OCI-LY1 (cell line): Measurements from ENCODE around the gene POT1.

ENCODE experiments used
- H2AFZ ChIP-seq: fragments of 200-600 bp; sonication (generic), shearing (Covaris generic); 2 replicates; pipeline ENCODE4 v1.6.0; 2014; ENCODE audit warnings: antibody characterized with exemption, mild to moderate bottlenecking, low read length
- H3F3A ChIP-seq: fragments of 200-600 bp; sonication (generic), shearing (Covaris generic); 2 replicates; pipeline ENCODE4 v1.6.0; 2014; ENCODE audit warnings: mild to moderate bottlenecking, antibody characterized with exemption, low read length, moderate library complexity; ENCODE audit not compliant: insufficient read depth
- H3K27ac ChIP-seq: fragments of 200-600 bp; sonication (generic); 2 replicates; pipeline ENCODE4 v1.5.1; 2014; ENCODE audit warnings: low read length, mixed run types, mild to moderate bottlenecking, low read depth; ENCODE audit not compliant: poor library complexity, severe bottlenecking
- H3K27me3 ChIP-seq: fragments of 200-600 bp; sonication (generic); 2 replicates; pipeline ENCODE4 v1.6.0; 2014; ENCODE audit warnings: antibody characterized with exemption, mild to moderate bottlenecking, low read length, moderate library complexity; ENCODE audit not compliant: insufficient read depth
- H3K36me3 ChIP-seq: fragments of 200-600 bp; sonication (generic); 2 replicates; pipeline ENCODE4 v1.6.1; 2014; ENCODE audit warnings: mild to moderate bottlenecking, antibody characterized with exemption, low read length, moderate library complexity, mixed read lengths; ENCODE audit not compliant: insufficient read depth
- H3K4me1 ChIP-seq: fragments of 200-600 bp; sonication (generic); 2 replicates; pipeline ENCODE4 v1.5.1; 2014; ENCODE audit warnings: mild to moderate bottlenecking, low read length, moderate library complexity; ENCODE audit not compliant: insufficient read depth, severe bottlenecking
- H3K4me2 ChIP-seq: fragments of 200-600 bp; sonication (generic), shearing (Covaris generic); 2 replicates; pipeline ENCODE4 v1.6.1; 2014; ENCODE audit warnings: low read length
- H3K4me3 ChIP-seq: fragments of 200-600 bp; sonication (generic); 2 replicates; pipeline ENCODE4 v1.5.1; 2014; ENCODE audit warnings: low read length, low read depth, mild to moderate bottlenecking, mixed read lengths; ENCODE audit not compliant: poor library complexity, severe bottlenecking
- H3K79me2 ChIP-seq: fragments of 200-600 bp; shearing (Covaris generic); 2 replicates; pipeline ENCODE4 v1.6.1; 2016; ENCODE audit warnings: mixed run types, low read length, mixed read lengths; ENCODE audit not compliant: insufficient read depth
- H3K9ac ChIP-seq: fragments of 200-600 bp; sonication (generic), shearing (Covaris generic); 2 replicates; pipeline ENCODE4 v1.6.1; 2014; ENCODE audit warnings: mild to moderate bottlenecking, low read length, mixed read lengths
- H3K9me2 ChIP-seq: fragments of 200-600 bp; sonication (generic), shearing (Covaris generic); 2 replicates; pipeline ENCODE4 v1.6.1; 2014; ENCODE audit warnings: low read depth, mild to moderate bottlenecking, low read length, mixed read lengths
- H3K9me3 ChIP-seq: fragments of 200-600 bp; shearing (Covaris generic); 2 replicates; pipeline ENCODE4 v1.6.1; 2014; ENCODE audit warnings: low read length, mixed read lengths
- H4K20me1 ChIP-seq: fragments of 200-600 bp; sonication (generic), shearing (Covaris generic); 2 replicates; pipeline ENCODE4 v1.6.0; 2016; ENCODE audit warnings: mild to moderate bottlenecking, low read length; ENCODE audit not compliant: insufficient read depth
- EZH2 ChIP-seq: fragments of 200-600 bp; sonication (generic), shearing (Covaris generic); IDR thresholded peaks from 2 replicates; pipeline ENCODE4 v1.8.0; 2017; ENCODE audit warnings: borderline replicate concordance, mixed run types, mild to moderate bottlenecking, antibody characterized with exemption, low read length, moderate library complexity, mixed read lengths
- TF ChIP-seq, protein P1 (sequence below): fragments of 200-600 bp; sonication (generic), shearing (Covaris generic); IDR thresholded peaks from 2 replicates; pipeline ENCODE4 v1.5.1; 2017; ENCODE audit warnings: mild to moderate bottlenecking, antibody characterized with exemption, low read length, moderate library complexity, mixed read lengths

The POT1 gene

DNA sequence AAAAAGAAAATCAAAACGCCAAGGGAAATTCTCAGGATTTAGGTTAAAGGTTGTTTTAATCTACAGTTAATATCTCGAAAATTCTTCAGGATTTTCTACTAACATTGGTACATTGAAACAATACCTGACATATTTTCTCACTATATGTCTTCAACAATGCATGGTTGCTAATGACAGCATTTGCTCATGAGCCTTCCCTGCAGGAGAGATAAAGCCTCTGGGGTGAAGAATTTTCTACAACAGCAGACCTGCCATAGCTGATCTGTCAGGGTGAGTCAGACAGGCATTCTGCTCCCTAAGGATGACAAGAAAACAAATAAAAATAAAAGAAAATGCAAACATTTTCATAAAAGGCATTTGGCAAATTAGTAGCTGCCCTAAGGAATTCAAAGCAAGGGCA, 152.4 kb downstream of the POT1 start:
- Histone ChIP-seq H3K4me2 (no peak overlapping the region), H3F3A (no peaks in the 10 kb centered on the region), H2AFZ (no peak overlapping the region), H3K9ac (no peak overlapping the region), H3K27me3 (no peaks in the 10 kb centered on the region), H3K79me2 (no peaks in the 10 kb centered on the region), H3K4me1 (no peaks in the 10 kb centered on the region), H4K20me1 (no peaks in the 10 kb centered on the region), H3K9me2 (no peaks in the 10 kb centered on the region), H3K9me3 (no peaks in the 10 kb centered on the region), H3K27ac (no peak overlapping the region), H3K36me3 (no peaks in the 10 kb centered on the region), H3K4me3 (no peak overlapping the region)
- TF ChIP-seq EZH2: no peak
- TF ChIP-seq, protein P1, sequence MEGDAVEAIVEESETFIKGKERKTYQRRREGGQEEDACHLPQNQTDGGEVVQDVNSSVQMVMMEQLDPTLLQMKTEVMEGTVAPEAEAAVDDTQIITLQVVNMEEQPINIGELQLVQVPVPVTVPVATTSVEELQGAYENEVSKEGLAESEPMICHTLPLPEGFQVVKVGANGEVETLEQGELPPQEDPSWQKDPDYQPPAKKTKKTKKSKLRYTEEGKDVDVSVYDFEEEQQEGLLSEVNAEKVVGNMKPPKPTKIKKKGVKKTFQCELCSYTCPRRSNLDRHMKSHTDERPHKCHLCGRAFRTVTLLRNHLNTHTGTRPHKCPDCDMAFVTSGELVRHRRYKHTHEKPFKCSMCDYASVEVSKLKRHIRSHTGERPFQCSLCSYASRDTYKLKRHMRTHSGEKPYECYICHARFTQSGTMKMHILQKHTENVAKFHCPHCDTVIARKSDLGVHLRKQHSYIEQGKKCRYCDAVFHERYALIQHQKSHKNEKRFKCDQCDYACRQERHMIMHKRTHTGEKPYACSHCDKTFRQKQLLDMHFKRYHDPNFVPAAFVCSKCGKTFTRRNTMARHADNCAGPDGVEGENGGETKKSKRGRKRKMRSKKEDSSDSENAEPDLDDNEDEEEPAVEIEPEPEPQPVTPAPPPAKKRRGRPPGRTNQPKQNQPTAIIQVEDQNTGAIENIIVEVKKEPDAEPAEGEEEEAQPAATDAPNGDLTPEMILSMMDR: no peak

DNA sequence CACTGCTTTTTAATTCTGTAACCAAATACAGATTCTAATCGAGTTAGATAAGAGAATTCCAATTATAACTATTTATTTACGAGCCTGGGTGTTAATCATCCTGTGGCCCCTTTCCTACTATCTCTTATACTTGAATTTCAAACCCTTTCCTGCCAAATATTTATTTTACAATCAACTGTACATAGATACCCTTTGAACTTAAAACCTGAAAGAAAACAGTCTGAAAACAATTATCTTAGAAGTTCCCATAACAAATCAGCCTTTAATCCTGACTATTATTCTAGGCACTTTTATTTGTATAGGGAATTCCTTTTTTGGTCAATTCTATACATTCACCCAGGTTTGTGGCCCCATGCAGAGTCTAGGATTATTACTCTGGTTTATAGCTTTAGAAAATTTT, 153.5 kb downstream of the POT1 start:
- Histone ChIP-seq H3K4me3 (no peak overlapping the region), H3F3A (no peaks in the 10 kb centered on the region), H3K27me3 (no peaks in the 10 kb centered on the region), H3K79me2 (no peaks in the 10 kb centered on the region), H3K9ac (no peak overlapping the region), H4K20me1 (no peaks in the 10 kb centered on the region), H3K27ac (no peak overlapping the region), H3K9me3 (no peaks in the 10 kb centered on the region), H2AFZ (no peak overlapping the region), H3K4me2 (no peak overlapping the region), H3K36me3 (no peaks in the 10 kb centered on the region), H3K9me2 (no peaks in the 10 kb centered on the region), H3K4me1 (no peaks in the 10 kb centered on the region)
- TF ChIP-seq, protein P1: no peak
- no peak for TF ChIP-seq EZH2

DNA sequence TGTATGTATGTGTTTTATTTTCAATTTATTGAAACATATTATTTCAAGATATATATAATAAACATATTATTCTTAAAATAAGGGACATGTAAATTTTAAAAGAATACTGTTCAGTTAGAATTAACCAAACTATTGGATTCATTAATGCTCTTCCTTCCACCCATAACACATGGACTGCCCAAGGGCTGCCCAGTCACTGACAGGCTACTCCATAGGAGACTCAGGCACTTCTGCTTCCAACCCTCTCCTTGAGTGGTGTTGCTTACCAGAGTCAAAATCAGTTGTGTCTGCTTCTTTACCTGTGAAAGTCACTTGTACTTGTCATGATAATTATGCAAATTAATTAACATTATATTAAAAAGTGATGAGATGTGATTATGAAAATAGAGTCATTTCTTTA, 154.2 kb downstream of the POT1 start:
- Histone ChIP-seq H3K36me3 (no peaks in the 10 kb centered on the region), H3K9me2 (no peaks in the 10 kb centered on the region), H3K9me3 (no peaks in the 10 kb centered on the region), H3K4me3 (no peak overlapping the region), H3K27me3 (no peaks in the 10 kb centered on the region), H3K4me2 (no peak overlapping the region), H3K27ac (no peak overlapping the region), H4K20me1 (no peaks in the 10 kb centered on the region), H3K4me1 (no peaks in the 10 kb centered on the region), H2AFZ (no peak overlapping the region), H3F3A (no peaks in the 10 kb centered on the region), H3K9ac (no peak overlapping the region), H3K79me2 (no peaks in the 10 kb centered on the region)
- TF ChIP-seq, protein P1: no peak
- TF ChIP-seq EZH2: no peak
